Hepatocyte (in vitro differentiated cells): ENCODE results near the gene SLC12A7. TPM values are rescaled to one million over a fixed set of nuclear protein-coding genes. Genes with fewer than 3 reads are reported as not detected.
"Not testable (repeated sequence)": the region's sequence is repeated elsewhere in the genome, so short reads cannot be mapped to it uniquely, and the experiment has no call there.

Source experiments
- DNase-seq: peaks from one replicate; pipeline ENCODE4 v3.0.0-alpha.2; 2016; ENCODE audit warnings: low spot score
- H2AFZ ChIP-seq: fragments of 200-600 bp; sonication (generic); 2 replicates; pipeline ENCODE4 v1.6.0; 2016; ENCODE audit warnings: antibody characterized with exemption, mild to moderate bottlenecking
- H3K27ac ChIP-seq: fragments of 200-600 bp; sonication (generic); 2 replicates; pipeline ENCODE4 v1.5.1; 2016; ENCODE audit warnings: mild to moderate bottlenecking
- H3K27me3 ChIP-seq: fragments of 200-600 bp; sonication (generic); 2 replicates; pipeline ENCODE4 v1.6.1; 2016
- H3K36me3 ChIP-seq: fragments of 200-600 bp; sonication (generic); replicated peaks from 2 replicates; pipeline ENCODE4 v1.5.1; 2016; ENCODE audit warnings: low read depth; ENCODE audit not compliant: insufficient read depth
- H3K4me1 ChIP-seq: fragments of 200-600 bp; sonication (generic); 2 replicates; pipeline ENCODE4 v1.5.1; 2016; ENCODE audit warnings: mild to moderate bottlenecking, moderate library complexity; ENCODE audit not compliant: insufficient read depth
- H3K4me2 ChIP-seq: fragments of 200-600 bp; sonication (generic); 2 replicates; pipeline ENCODE4 v1.6.0; 2016
- H3K4me3 ChIP-seq: fragments of 200-600 bp; sonication (generic); 2 replicates; pipeline ENCODE4 v1.5.1; 2016; ENCODE audit warnings: mild to moderate bottlenecking
- H3K79me2 ChIP-seq: fragments of 200-600 bp; sonication (generic); 2 replicates; pipeline ENCODE4 v1.6.0; 2017; ENCODE audit warnings: mild to moderate bottlenecking
- H3K9me2 ChIP-seq: fragments of 200-600 bp; sonication (generic); replicated peaks from 2 replicates; pipeline ENCODE4 v1.6.0; 2017; ENCODE audit warnings: mild to moderate bottlenecking; ENCODE audit not compliant: insufficient read depth
- H3K9me3 ChIP-seq: fragments of 200-600 bp; sonication (generic); 2 replicates; pipeline ENCODE4 v1.5.1; 2016; ENCODE audit warnings: low read depth, mild to moderate bottlenecking
- H4K20me1 ChIP-seq: fragments of 200-600 bp; sonication (generic); 2 replicates; pipeline ENCODE4 v1.6.0; 2016; ENCODE audit warnings: mild to moderate bottlenecking; ENCODE audit not compliant: insufficient read depth, poor library complexity, severe bottlenecking
- CTCF ChIP-seq: fragments of 200-600 bp; sonication (generic); IDR thresholded peaks from 2 replicates; pipeline ENCODE4 v1.5.1; 2016; ENCODE audit warnings: antibody characterized with exemption, mild to moderate bottlenecking; ENCODE audit not compliant: poor library complexity
- EZH2 ChIP-seq: fragments of 200-600 bp; sonication (generic); IDR thresholded peaks from 2 replicates; pipeline ENCODE4 v1.6.1; 2016; ENCODE audit warnings: antibody characterized with exemption, mild to moderate bottlenecking, borderline replicate concordance
- EZH2phosphoT487 ChIP-seq: fragments of 200-600 bp; sonication (generic); IDR thresholded peaks from one replicate; pipeline ENCODE4 v1.6.1; 2018; ENCODE audit warnings: antibody characterized with exemption, mild to moderate bottlenecking, low read depth, moderate library complexity; ENCODE audit not compliant: unreplicated experiment, severe bottlenecking
- WGBS: methylation state at CpG from one replicate; pipeline ENCODE4 v1.1.6; 2016; ENCODE audit warnings: low lambda C conversion rate; ENCODE audit errors: missing lambda C conversion rate; 5-methylcytosine and 5-hydroxymethylcytosine counted together
- polyA plus RNA-seq: library from polyadenylated mRNA; unstranded; fragments of >200 nt; fragmentation: Nextera tagmentation; extraction: Ambion mirVana; gene quantifications from 2 replicates; pipeline ENCODE4 v1.2.1, GENCODE V29; 2016
- total RNA-seq: library from RNA; depleted of rRNA; stranded (reverse); fragments of >200 nt; gene quantifications from 2 replicates; pipeline ENCODE4 v1.2.3, GENCODE V29; 2014

Gene SLC12A7
- total and polyA plus RNA-seq, 2 experiments from 2014 or later = 30.2 to 34.3 TPM

DNA sequence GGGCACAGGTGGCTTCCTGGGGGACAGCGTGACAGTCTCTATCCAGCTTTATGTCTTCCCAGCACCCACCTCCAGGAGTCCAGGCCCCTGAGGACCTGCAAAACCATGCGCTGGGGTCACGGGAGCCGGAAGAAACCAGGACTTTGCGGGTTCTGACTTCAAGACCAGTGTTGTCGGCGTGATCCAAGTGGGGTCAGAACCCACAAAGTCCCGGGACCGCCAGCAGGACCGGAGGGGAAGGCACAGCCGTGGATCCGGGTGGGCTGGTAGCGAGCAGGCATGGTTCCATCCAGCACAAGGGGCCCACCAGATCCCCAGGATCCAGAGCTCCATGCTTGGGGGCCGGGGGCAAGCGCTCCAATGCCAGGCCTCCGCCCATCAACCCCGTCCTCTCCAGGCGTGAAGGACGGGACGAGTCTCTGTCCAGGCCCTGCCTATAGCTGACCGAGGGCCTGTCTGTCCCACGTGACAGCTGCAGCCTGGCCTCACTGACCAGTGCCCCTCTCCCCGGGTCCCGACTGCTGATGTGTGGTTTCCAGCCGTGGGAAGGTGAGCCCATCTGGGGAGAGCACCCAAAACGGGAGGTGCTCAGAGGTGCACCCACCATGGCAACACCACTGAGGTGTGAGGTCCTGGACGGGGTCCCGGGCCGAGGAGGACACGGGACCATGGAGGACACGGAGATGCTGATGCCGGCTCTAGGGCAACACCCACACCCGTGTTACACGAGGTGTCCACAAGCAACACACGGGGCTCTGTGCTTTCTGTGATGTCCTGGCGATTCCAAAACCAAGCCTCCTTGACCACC, 48.9 kb downstream of the SLC12A7 start:
- Histone ChIP-seq H3K27ac (no peak overlapping the region), H3K4me2 (no peak overlapping the region), H3K9me3 (no peaks in the 10 kb centered on the region), H2AFZ (no peak overlapping the region), H4K20me1 (no peaks in the 10 kb centered on the region), H3K36me3 (no peaks in the 10 kb centered on the region), H3K4me1 (no peaks in the 10 kb centered on the region), H3K9me2 (no peaks in the 10 kb centered on the region), H3K4me3 (no peak overlapping the region), H3K27me3 (no peaks in the 10 kb centered on the region), H3K79me2 (no peaks in the 10 kb centered on the region)
- no peak for DNase-seq
- no peak for TF ChIP-seq EZH2phosphoT487
- no peak for TF ChIP-seq CTCF
- no peak for TF ChIP-seq EZH2
- WGBS = 96% methylated on average over 32 of the region's 36 CpGs

- Histone ChIP-seq H4K20me1 (no peaks in the 10 kb centered on the region), H3K27me3 (no peaks in the 10 kb centered on the region), H3K27ac (no peak overlapping the region), H3K36me3 (no peaks in the 10 kb centered on the region), H3K9me3 (no peaks in the 10 kb centered on the region), H3K4me1 (no peaks in the 10 kb centered on the region), H3K4me3 (no peak overlapping the region), H2AFZ (no peak overlapping the region), H3K4me2 (no peak overlapping the region), H3K79me2 (no peaks in the 10 kb centered on the region), H3K9me2 (no peaks in the 10 kb centered on the region)
- WGBS = 92% methylated on average over 10 of the region's 10 CpGs
- DNase-seq = no peak
- TF ChIP-seq EZH2phosphoT487 (no peak), CTCF (no peak), EZH2 (no peak)
Observed at GRCh38 chr5:1061916-1062315, 49.9 kb downstream of the SLC12A7 start.

DNA sequence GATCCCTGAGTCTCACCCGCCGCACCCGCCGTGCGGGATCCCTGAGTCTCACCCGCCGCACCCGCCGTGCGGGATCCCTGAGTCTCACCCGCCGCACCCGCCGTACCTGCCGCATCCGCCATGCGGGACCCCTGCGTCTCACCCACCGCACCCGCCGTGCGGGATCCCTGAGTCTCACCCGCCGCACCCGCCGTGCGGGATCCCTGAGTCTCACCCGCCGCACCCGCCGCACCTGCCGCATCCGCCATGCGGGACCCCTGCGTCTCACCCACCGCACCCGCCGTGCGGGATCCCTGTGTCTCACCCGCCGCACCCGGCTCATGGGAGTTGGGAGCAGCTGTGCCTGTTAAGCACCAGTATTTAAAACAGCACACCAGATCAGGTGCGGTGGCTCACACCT, 50.6 kb downstream of the SLC12A7 start:
- H4K20me1 ChIP-seq, H3K4me3 ChIP-seq, H3K9me3 ChIP-seq, DNase-seq, H3K79me2 ChIP-seq, H3K9me2 ChIP-seq, H2AFZ ChIP-seq, H3K36me3 ChIP-seq, H3K27me3 ChIP-seq, H3K4me1 ChIP-seq, H3K4me2 ChIP-seq, H3K27ac ChIP-seq: not testable (repeated sequence)
- 98% methylated on average over 16 of the region's 43 CpGs for WGBS

- Histone ChIP-seq H3K79me2 (no peaks in the 10 kb centered on the region), H3K4me1 (no peaks in the 10 kb centered on the region), H3K27me3 (no peaks in the 10 kb centered on the region), H3K36me3 (no peaks in the 10 kb centered on the region), H3K27ac (no peak overlapping the region), H4K20me1 (no peaks in the 10 kb centered on the region), H3K9me2 (no peaks in the 10 kb centered on the region), H3K4me2 (no peak overlapping the region), H3K9me3 (no peaks in the 10 kb centered on the region), H2AFZ (no peak overlapping the region), H3K4me3 (no peak overlapping the region)
- TF ChIP-seq CTCF (no peak), EZH2phosphoT487 (no peak), EZH2 (no peak)
- WGBS = 92% methylated on average over 15 of the region's 24 CpGs
- DNase-seq = no peak
Observed at GRCh38 chr5:1060535-1060981, 51.3 kb downstream of the SLC12A7 start.
